NT2/D1 (cell line): ENCODE measurements around the gene SCYGR2.

Experiments
- DNase-seq: peaks from one replicate; pipeline ENCODE4 v3.0.0-alpha.2; 2011; ENCODE audit warnings: low read depth, low spot score
- H3K27me3 ChIP-seq: 2 replicates; pipeline ENCODE4 v1.6.0; 2011; ENCODE audit warnings: mild to moderate bottlenecking; ENCODE audit not compliant: insufficient read length, insufficient read depth
- H3K36me3 ChIP-seq: 2 replicates; pipeline ENCODE4 v1.6.1; 2011; ENCODE audit warnings: mild to moderate bottlenecking, low read length, mixed read lengths; ENCODE audit not compliant: insufficient read depth, insufficient read length
- H3K4me1 ChIP-seq: 2 replicates; pipeline ENCODE4 v1.5.1; 2011; ENCODE audit not compliant: insufficient read depth, insufficient read length
- H3K4me3 ChIP-seq: 2 replicates; pipeline ENCODE4 v1.5.1; 2011; ENCODE audit warnings: low read depth; ENCODE audit not compliant: insufficient read length
- H3K9ac ChIP-seq: 2 replicates; pipeline ENCODE4 v1.6.0; 2011; ENCODE audit warnings: low read depth; ENCODE audit not compliant: insufficient read length
- H3K9me3 ChIP-seq: 2 replicates; pipeline ENCODE4 v1.5.1; 2011; ENCODE audit warnings: mild to moderate bottlenecking, low read length; ENCODE audit not compliant: insufficient read depth
- SUZ12 ChIP-seq: IDR thresholded peaks from 2 replicates; pipeline ENCODE4 v1.6.1; 2011; ENCODE audit not compliant: insufficient read length, insufficient read depth; ENCODE audit errors: extremely low read depth
- YY1 ChIP-seq: IDR thresholded peaks from 2 replicates; pipeline ENCODE4 v1.6.1; 2011; ENCODE audit not compliant: insufficient read length, insufficient read depth
- ZNF274 ChIP-seq: IDR thresholded peaks from 2 replicates; pipeline ENCODE4 v1.6.1; 2011; ENCODE audit warnings: mild to moderate bottlenecking, low read depth, low read length

The SCYGR2 gene

DNA sequence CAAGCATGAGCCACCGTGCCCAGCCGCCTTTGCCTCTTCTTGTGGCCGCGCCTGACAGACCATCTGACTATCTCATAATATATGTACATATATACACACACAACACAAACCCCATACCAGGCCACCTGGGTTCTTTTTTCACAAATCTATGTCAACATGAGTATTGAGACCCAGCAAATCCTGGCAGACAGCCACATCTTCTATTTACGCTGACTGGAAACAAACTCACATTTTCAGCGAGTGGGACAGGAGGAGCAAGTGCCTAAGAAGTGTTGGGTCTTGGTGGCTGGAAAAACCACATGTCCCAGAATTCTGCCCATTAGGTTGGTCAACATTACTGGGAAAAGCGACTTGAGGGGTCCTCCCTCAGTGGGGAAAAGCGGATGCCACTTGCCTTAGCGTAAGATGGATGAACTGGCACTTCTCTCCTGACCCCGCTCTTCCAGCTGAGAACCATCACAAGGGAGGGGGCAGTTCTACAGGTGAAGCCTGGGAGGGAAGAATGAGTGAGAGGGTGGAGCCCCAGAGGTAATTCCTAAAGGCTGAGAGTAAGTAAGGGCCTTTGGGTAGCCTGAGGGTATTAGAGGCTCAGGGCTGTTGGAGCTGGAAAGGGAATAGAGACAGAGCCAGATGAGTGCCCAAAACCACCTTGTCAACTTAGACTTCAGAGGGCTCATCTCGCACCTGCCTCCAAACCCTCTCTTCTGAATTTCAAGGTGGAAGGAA lies 14.0 kb downstream of the SCYGR2 start:
- no peak overlapping the region for H3K9ac ChIP-seq
- H3K4me3 ChIP-seq = no peak overlapping the region
- no peak for DNase-seq
- H3K4me1 ChIP-seq = peaks cover 3% of the 10 kb centered on the region
- H3K36me3 ChIP-seq = no peaks in the 10 kb centered on the region
- no peak for TF ChIP-seq YY1
- no peak for TF ChIP-seq ZNF274
- TF ChIP-seq SUZ12 = no peak
- no peaks in the 10 kb centered on the region for H3K9me3 ChIP-seq
- peaks cover 3% of the 10 kb centered on the region for H3K27me3 ChIP-seq

DNA sequence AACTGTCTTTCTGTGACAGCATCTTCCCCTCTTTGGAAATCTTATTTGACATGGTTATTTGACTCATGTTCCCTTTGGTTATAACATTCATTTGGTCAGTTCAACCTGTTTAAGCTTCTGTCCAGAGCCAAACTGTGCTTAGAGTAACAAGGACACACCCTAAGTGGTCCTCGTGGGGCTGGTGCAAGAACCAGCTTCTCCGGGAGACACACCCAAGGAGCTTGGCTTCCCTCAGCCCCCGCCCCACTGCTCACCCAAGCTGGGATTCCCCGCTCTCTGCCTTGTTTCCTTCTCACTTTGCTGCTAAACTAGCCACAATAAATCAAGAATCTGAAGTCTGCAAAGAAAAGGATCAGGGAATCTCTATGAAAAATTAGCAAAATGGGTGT lies 14.6 kb downstream of the SCYGR2 start:
- Histone ChIP-seq H3K4me3 (no peak overlapping the region), H3K27me3 (peaks cover 3% of the 10 kb centered on the region), H3K9me3 (no peaks in the 10 kb centered on the region), H3K36me3 (no peaks in the 10 kb centered on the region), H3K4me1 (peaks cover 3% of the 10 kb centered on the region), H3K9ac (no peak overlapping the region)
- TF ChIP-seq ZNF274 = no peak
- no peak for TF ChIP-seq SUZ12
- TF ChIP-seq YY1 = no peak
- DNase-seq = no peak

DNA sequence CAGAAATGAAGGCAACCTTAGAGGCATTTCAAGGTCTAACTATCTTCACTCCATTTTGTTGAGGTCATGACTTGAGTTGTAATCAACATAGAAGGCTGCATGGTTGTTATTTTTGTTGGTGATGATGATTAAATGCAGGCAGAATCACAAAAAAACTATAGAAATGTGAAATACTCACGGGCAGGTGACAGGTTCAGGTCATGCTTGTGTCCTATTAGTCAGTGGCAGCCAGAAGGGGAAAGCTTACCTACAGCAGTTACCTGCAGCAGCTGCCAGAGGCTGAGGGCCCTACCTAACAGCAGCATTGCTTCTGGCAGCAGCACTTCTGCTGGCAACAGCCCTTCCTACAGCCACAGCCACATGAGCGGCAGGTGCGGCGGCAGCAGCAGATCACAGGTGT lies 15.6 kb downstream of the SCYGR2 start:
- TF ChIP-seq SUZ12 (no peak), YY1 (no peak), ZNF274 (no peak)
- Histone ChIP-seq H3K4me1 (peaks cover 3% of the 10 kb centered on the region), H3K36me3 (no peaks in the 10 kb centered on the region), H3K4me3 (no peak overlapping the region), H3K27me3 (peaks cover 3% of the 10 kb centered on the region), H3K9ac (no peak overlapping the region), H3K9me3 (no peaks in the 10 kb centered on the region)
- DNase-seq = no peak

DNA sequence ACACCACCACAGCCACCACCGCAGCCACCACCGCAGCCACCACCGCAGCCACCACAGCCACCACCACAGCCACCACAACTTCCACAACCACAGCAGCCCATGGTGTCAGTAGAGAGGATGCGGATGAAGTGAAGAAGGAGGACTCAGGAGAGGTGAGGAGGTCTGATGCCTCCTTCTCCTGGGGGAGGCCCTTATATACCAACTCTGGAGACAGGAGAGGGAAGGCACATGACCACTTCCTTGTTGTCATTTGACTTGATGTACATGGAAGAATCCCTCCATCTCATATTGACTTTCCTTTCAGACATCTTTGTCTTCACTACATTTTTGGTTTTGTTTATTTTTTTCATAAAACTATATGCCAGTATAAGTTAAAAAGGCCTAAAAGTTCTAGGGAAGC lies 16.0 kb downstream of the SCYGR2 start, which contains the start of gene SCYGR3:
Gene SCYGR3 (minus strand): TSS at position 101 of the 400 bp plus-strand sequence. CDS start 0 bp downstream, at position 101.
- DNase-seq = no peak
- Histone ChIP-seq H3K36me3 (no peaks in the 10 kb centered on the region), H3K9me3 (no peaks in the 10 kb centered on the region), H3K4me3 (no peak within 1 kb of the TSS), H3K9ac (no peak within 1 kb of the TSS), H3K4me1 (peaks cover 3% of the 10 kb centered on the region), H3K27me3 (peaks cover 3% of the 10 kb centered on the region)
- no peak for TF ChIP-seq YY1
- no peak for TF ChIP-seq ZNF274
- no peak for TF ChIP-seq SUZ12

DNA sequence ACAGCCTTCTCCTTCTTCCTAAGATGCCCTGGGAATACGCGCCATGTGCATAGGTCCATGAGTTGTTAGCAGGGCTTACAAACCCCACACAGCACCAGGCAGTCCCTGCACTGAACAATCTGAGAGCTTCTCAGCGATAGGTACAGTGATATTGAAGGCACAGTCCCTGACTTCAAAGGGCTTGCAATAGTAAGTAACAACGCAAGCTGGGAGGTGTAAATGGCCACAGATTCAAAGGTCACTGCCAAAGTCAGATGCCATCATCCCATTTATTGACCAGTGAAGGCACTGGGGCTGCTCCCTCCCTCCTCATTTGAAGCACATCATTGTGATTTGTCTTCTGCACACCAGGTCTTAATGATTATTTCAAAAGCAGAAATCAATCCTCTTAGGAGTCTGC lies 16.5 kb downstream of the SCYGR2 start:
- Histone ChIP-seq H3K36me3 (no peaks in the 10 kb centered on the region), H3K9ac (no peak overlapping the region), H3K4me3 (no peak overlapping the region), H3K4me1 (peaks cover 6% of the 10 kb centered on the region), H3K9me3 (no peaks in the 10 kb centered on the region), H3K27me3 (peaks cover 3% of the 10 kb centered on the region)
- TF ChIP-seq YY1 (no peak), ZNF274 (no peak), SUZ12 (no peak)
- DNase-seq = no peak

DNA sequence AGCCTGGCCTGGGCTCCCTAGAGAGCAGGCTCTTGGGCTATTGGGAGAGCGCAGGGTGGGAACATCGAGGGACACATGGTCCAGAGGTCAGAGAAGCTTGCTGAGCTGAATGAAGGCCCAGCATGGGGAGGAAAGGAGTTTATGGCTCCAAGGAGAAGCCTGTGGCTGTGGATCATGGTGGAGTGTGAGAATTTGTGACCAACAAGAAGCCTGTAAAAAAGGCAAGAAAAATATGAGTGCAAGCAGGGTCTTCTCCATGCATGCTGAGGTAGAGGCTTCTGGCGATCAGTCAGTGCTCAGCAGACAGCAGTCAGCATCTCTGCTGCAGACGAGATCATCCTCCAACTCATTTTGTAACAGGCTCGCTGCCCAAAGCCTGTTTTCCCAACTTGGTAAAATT lies 17.2 kb downstream of the SCYGR2 start:
- no peak for TF ChIP-seq SUZ12
- TF ChIP-seq YY1 = no peak
- TF ChIP-seq ZNF274 = no peak
- no peak for DNase-seq
- Histone ChIP-seq H3K27me3 (peaks cover 3% of the 10 kb centered on the region), H3K9me3 (no peaks in the 10 kb centered on the region), H3K4me3 (no peak overlapping the region), H3K9ac (no peak overlapping the region), H3K4me1 (peaks cover 8% of the 10 kb centered on the region), H3K36me3 (no peaks in the 10 kb centered on the region)

DNA sequence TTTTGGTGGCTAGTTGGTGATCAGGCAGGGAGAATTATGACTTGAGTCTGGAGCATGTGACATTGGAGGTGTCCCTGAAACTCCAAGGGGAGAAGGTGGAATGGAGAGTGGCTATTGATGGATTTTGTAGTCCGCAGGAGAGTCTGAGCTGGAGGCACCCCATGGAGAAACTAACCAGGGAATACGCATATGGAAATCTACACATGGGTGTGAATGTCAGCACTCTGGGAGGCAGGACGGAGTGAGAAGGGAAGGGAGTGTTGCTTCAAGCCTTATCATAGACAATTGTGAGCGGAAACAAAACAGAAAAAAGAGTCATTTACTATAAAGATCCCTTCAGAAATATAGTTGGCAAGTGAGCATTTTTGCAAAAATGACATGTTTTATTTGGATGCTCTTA lies 17.9 kb downstream of the SCYGR2 start:
- DNase-seq = peak; percentile 16
- Histone ChIP-seq H3K9ac (no peak overlapping the region), H3K4me1 (peaks cover 8% of the 10 kb centered on the region), H3K36me3 (no peaks in the 10 kb centered on the region), H3K9me3 (no peaks in the 10 kb centered on the region), H3K27me3 (peaks cover 3% of the 10 kb centered on the region), H3K4me3 (no peak overlapping the region)
- TF ChIP-seq YY1 (no peak), ZNF274 (no peak), SUZ12 (no peak)
